Spleen (tissue), 7 donors: ENCODE data around the gene MARCHF9.

ENCODE experiments used
- CTCF ChIP-seq, 11 experiments: fragments of 200-600 bp in 7 of 11; fragments of 450-650 bp in 4 of 11; sonication (generic) in 4 of 11; IDR thresholded peaks in 8 of 11; conservative IDR thresholded peaks in 3 of 11; 1 replicate in 7 of 11; 2 replicates in 4 of 11; pipeline versions ENCODE4 v1.4.0 to v1.8.0; 2016 to 2021; ENCODE audit warnings: antibody characterized with exemption in 11 of 11, inconsistent platforms in 4 of 11, mild to moderate bottlenecking in 1 of 11
- POLR2A ChIP-seq, 3 donors: fragments of 450-650 bp; IDR thresholded peaks; one replicate each; pipeline ENCODE4 v1.5.1; 2017; ENCODE audit warnings: antibody characterized with exemption in 3 of 3, mild to moderate bottlenecking in 1 of 3
- donor health status: DM: no; HTN: no; CAD: no; lungs with moderate emphysema.
- donor health status: DM: no; HTN: no; CAD: no.
- donor health status: DM: no; HTN: no; CAD: no.

DNA sequence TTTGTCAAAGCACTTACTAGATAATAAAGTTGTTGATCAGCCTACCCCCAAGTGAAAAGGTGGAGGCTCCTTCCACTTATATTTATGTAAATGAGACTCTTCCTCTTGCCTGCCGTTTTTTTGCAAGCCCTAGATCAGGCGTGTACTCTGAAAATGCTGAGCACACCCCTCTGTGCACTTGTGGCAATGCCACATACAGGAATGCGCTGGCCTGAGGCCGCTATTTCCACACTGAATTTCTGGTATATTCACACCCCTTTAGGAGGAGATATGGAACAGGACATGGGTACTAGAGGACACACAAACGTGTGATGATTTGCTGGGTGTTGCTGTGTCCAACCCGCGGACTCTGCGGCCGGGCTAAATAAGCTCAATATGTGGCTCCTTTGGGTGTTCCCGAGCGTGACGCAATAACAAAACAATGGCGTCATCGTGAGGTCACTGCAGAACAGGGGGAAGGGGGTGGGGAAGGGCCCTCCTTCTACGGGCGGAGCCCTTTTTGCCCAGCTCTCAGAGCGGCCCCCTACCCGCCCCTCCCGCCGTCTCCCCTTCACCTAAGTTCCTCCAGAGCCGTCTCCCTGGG is 10.6 kb upstream of the MARCHF9 start:
- TF ChIP-seq POLR2A (IDR thresholded peaks at IDR 0.05) (no peak), CTCF (IDR thresholded peaks at IDR 0.05 in 8 of 11, conservative IDR thresholded peaks at IDR 0.05 in 3 of 11) (no peak)
